OCI-LY7 (cell line): Measurements from ENCODE around the gene SCP2D1. TPM values are rescaled to one million over a fixed set of nuclear protein-coding genes. Genes with fewer than 3 reads are reported as not detected.

ENCODE experiments used
- BruUV-seq: library from RNA; stranded (reverse); fragments of 400-500 nt; replicated peaks from 2 replicates; lab custom pipeline; 2021; lab: Mats Ljungman, UMichigan
- CTCF ChIA-PET: fragments of 300-600 bp; sonication (Branson Sonifier 250); formaldehyde crosslinking; loops from one replicate; lab custom pipeline; 2022; ENCODE audit warnings: antibody characterized with exemption; ENCODE audit not compliant: unreplicated experiment; lab: Charles Lee
- POLR2A ChIA-PET: fragments of 300-600 bp; sonication (Branson Sonifier 250); formaldehyde crosslinking; loops from one replicate; lab custom pipeline; 2022; ENCODE audit warnings: antibody characterized with exemption; lab: Charles Lee
- DNase-seq: peaks from one replicate; pipeline ENCODE4 v3.0.0-alpha.2; 2015; ENCODE audit warnings: low spot score
- H2AFZ ChIP-seq: fragments of 200-600 bp; sonication (generic), shearing (Covaris generic); 2 replicates; pipeline ENCODE4 v1.6.1; 2014; ENCODE audit warnings: mild to moderate bottlenecking, antibody characterized with exemption, low read length, moderate library complexity
- H3K27ac ChIP-seq: fragments of 200-600 bp; sonication (generic); 2 replicates; pipeline ENCODE4 v1.5.1; 2014; ENCODE audit warnings: mixed run types, low read depth, mild to moderate bottlenecking, moderate library complexity, low read length, inconsistent platforms; ENCODE audit not compliant: poor library complexity, severe bottlenecking
- H3K36me3 ChIP-seq: fragments of 200-600 bp; sonication (generic); 2 replicates; pipeline ENCODE4 v1.6.1; 2014; ENCODE audit warnings: mild to moderate bottlenecking, antibody characterized with exemption, low read length, moderate library complexity, mixed read lengths; ENCODE audit not compliant: insufficient read depth
- H3K4me1 ChIP-seq: fragments of 200-600 bp; sonication (generic); 2 replicates; pipeline ENCODE4 v1.5.1; 2014; ENCODE audit warnings: mild to moderate bottlenecking, low read length; ENCODE audit not compliant: insufficient read depth, poor library complexity, severe bottlenecking
- H3K4me2 ChIP-seq: fragments of 200-600 bp; sonication (generic); 2 replicates; pipeline ENCODE4 v1.6.1; 2014; ENCODE audit warnings: mild to moderate bottlenecking, low read length
- H3K4me3 ChIP-seq: fragments of 200-600 bp; sonication (generic); 2 replicates; pipeline ENCODE4 v1.5.1; 2014; ENCODE audit warnings: mild to moderate bottlenecking, low read depth, low read length; ENCODE audit not compliant: poor library complexity, severe bottlenecking
- H3K79me2 ChIP-seq: fragments of 200-600 bp; sonication (generic); 2 replicates; pipeline ENCODE4 v1.6.1; 2016; ENCODE audit warnings: low read depth, mild to moderate bottlenecking, low read length, moderate library complexity, mixed read lengths; ENCODE audit not compliant: insufficient read depth
- H3K9me2 ChIP-seq: fragments of 200-600 bp; sonication (generic); 2 replicates; pipeline ENCODE4 v1.6.1; 2016; ENCODE audit warnings: mild to moderate bottlenecking, low read length, mixed read lengths; ENCODE audit not compliant: insufficient read depth
- H3K9me3 ChIP-seq: fragments of 200-600 bp; sonication (generic); 2 replicates; pipeline ENCODE4 v1.6.1; 2014; ENCODE audit warnings: mild to moderate bottlenecking, mixed run types, low read length, mixed read lengths
- H4K20me1 ChIP-seq: fragments of 200-600 bp; sonication (generic); 2 replicates; pipeline ENCODE4 v1.6.1; 2014; ENCODE audit warnings: mild to moderate bottlenecking, antibody characterized with exemption, low read length, moderate library complexity, mixed read lengths; ENCODE audit not compliant: insufficient read depth
- EZH2phosphoT487 ChIP-seq: fragments of 200-600 bp; sonication (generic); IDR thresholded peaks from 2 replicates; pipeline ENCODE4 v1.6.1; 2018; ENCODE audit warnings: low read depth, borderline replicate concordance, mild to moderate bottlenecking, mixed run types, antibody characterized with exemption, low read length, moderate library complexity, mixed read lengths
- intact Hi-C: fragments of 100-400 bp; cut with micrococcal nuclease; formaldehyde crosslinking; loops from one replicate; pipeline ENCODE4 v1.10.0; 2022; ENCODE audit not compliant: unreplicated experiment
- total RNA-seq, 2 experiments: library from RNA; depleted of rRNA in 1 of 2; stranded (reverse); fragments of >200 nt in 1 of 2; shearing (Covaris generic) in 1 of 2; gene quantifications; 2 replicates each; pipeline ENCODE4 v1.2.3, GENCODE V29; 2014 to 2022
- TF ChIP-seq, protein P1 (sequence below): fragments of 200-600 bp; sonication (generic); conservative IDR thresholded peaks from 2 replicates; pipeline ENCODE4 v1.5.1; 2014; ENCODE audit warnings: mild to moderate bottlenecking, antibody characterized with exemption, low read length, moderate library complexity, mixed read lengths

SCP2D1 gene
- total RNA-seq, 2 experiments from 2014 or later, result not detected

DNA sequence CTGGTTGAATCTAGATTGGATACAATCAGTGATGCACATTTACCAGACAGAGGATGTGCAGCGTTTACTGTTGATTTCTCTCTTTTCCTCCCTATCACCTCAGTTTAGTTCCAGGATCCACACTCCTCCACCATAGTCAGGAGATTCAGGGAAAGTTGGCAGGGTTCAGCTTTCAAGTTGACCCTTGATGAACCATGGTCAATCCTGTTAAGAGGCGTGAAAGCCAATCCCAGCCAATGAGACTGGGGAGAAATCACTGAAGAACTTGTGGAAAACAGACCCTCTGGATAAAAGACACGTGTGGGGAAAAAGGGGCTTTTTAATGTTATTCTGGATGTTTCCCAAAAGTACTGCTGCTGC is 19.2 kb upstream of the SCP2D1 start:
- DNase-seq, result no peak
- no peaks in the 10 kb centered on the region for H3K9me3 ChIP-seq
- H3K79me2 ChIP-seq, result no peaks in the 10 kb centered on the region
- H3K27ac ChIP-seq, result no peak overlapping the region
- BruUV-seq, result TSS peak; percentile 93
- TF ChIP-seq, protein P1, sequence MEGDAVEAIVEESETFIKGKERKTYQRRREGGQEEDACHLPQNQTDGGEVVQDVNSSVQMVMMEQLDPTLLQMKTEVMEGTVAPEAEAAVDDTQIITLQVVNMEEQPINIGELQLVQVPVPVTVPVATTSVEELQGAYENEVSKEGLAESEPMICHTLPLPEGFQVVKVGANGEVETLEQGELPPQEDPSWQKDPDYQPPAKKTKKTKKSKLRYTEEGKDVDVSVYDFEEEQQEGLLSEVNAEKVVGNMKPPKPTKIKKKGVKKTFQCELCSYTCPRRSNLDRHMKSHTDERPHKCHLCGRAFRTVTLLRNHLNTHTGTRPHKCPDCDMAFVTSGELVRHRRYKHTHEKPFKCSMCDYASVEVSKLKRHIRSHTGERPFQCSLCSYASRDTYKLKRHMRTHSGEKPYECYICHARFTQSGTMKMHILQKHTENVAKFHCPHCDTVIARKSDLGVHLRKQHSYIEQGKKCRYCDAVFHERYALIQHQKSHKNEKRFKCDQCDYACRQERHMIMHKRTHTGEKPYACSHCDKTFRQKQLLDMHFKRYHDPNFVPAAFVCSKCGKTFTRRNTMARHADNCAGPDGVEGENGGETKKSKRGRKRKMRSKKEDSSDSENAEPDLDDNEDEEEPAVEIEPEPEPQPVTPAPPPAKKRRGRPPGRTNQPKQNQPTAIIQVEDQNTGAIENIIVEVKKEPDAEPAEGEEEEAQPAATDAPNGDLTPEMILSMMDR, result no peak
- TF ChIP-seq EZH2phosphoT487, result no peak
- H3K4me1 ChIP-seq, result peaks cover 5% of the 10 kb centered on the region
- CTCF ChIA-PET, result interaction anchor here (1.3 kb wide), 1 partner anchor 9 kb away, joined by 3 read pairs; no protein-coding TSS in a partner anchor
- peak overlapping the region; percentile 85 for H3K4me2 ChIP-seq
- POLR2A ChIA-PET, result interaction anchor here (0.7 to 1.3 kb wide), 7 partner anchors 8 to 297 kb away, joined by 3 to 6 read pairs (median 4); partner anchors contain the start of gene RBBP9
- intact Hi-C loops, result loop anchor here (5.0 kb wide), 1 partner anchor 162 kb away; no protein-coding TSS in a partner anchor
- no peaks in the 10 kb centered on the region for H3K36me3 ChIP-seq
- H4K20me1 ChIP-seq, result no peaks in the 10 kb centered on the region
- H3K9me2 ChIP-seq, result no peaks in the 10 kb centered on the region; the same call in 1 of the 2 replicates
- peak overlapping the region; percentile 92 for H2AFZ ChIP-seq
- peak overlapping the region; percentile 77 for H3K4me3 ChIP-seq

DNA sequence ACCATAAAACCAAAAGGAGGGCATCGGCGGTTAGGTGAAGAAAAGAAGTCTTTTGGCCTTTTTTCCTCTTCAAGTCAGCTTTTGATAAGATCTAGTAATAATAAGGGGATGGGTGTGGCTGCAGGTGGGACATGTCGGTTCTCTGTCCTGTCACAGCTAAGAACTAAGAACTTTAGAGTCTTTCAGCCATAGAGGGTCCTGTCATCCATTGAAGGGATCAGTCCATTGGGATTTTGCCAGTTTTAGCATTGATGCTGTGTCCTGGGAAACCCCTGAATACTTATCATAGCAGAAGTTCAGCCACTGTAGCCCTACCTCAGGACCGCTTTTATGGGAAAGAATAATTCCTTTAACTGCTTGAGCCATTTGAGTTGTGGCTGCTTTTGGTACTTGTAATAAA is 18.2 kb upstream of the SCP2D1 start:
- ChIA-PET CTCF (no interaction called here), POLR2A (no interaction called here)
- Histone ChIP-seq H3K36me3 (no peaks in the 10 kb centered on the region), H3K9me2 (no peaks in the 10 kb centered on the region; the same call in 1 of the 2 replicates), H3K4me2 (no peak overlapping the region), H3K4me1 (peaks cover 5% of the 10 kb centered on the region), H4K20me1 (no peaks in the 10 kb centered on the region), H3K79me2 (no peaks in the 10 kb centered on the region), H2AFZ (no peak overlapping the region), H3K4me3 (no peak overlapping the region), H3K9me3 (no peaks in the 10 kb centered on the region), H3K27ac (no peak overlapping the region)
- BruUV-seq, result no TSS peak
- DNase-seq, result no peak
- intact Hi-C loops, result no loop called here
- no peak for TF ChIP-seq EZH2phosphoT487
- TF ChIP-seq, protein P1, result no peak

DNA sequence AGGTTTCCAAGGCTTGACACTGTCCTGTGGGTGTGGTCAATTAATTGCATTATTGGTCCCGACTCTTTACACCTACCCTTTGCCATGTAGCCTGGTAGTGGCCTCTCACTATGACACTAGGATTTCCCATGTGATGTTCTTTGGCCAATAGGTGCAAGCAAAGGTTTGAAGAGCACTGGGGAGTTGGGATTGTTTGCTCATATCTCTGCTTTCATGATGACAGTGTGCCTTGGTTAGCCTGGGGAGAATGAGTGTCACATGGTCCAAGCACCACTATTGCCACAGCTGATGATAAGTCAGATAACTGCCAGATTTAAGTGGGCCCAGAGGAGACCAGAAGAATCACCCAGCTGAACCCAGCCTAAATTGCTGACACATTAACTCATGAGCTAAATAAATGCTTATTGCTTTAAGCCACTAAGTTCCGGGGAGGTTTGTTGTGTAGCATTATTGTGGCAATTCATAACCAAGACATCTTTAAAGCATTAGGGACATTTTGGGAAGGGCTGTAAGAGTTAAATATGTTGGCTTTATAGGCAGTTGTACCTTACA is 17.2 kb upstream of the SCP2D1 start:
- no peaks in the 10 kb centered on the region for H4K20me1 ChIP-seq
- no peak overlapping the region for H2AFZ ChIP-seq
- ChIA-PET CTCF (no interaction called here), POLR2A (no interaction called here)
- BruUV-seq, result no TSS peak
- H3K9me2 ChIP-seq, result no peaks in the 10 kb centered on the region; the same call in 1 of the 2 replicates
- H3K9me3 ChIP-seq, result no peaks in the 10 kb centered on the region
- H3K36me3 ChIP-seq, result no peaks in the 10 kb centered on the region
- DNase-seq, result no peak
- no peak overlapping the region for H3K4me2 ChIP-seq
- TF ChIP-seq EZH2phosphoT487, result no peak
- TF ChIP-seq, protein P1, result no peak
- peaks cover 5% of the 10 kb centered on the region for H3K4me1 ChIP-seq
- H3K4me3 ChIP-seq, result no peak overlapping the region
- H3K79me2 ChIP-seq, result no peaks in the 10 kb centered on the region
- no peak overlapping the region for H3K27ac ChIP-seq
- intact Hi-C loops, result no loop called here
